HEK293 (cell line): ENCODE measurements around the gene TMEM259.

ENCODE experiments used
- CTCF ChIA-PET: fragments of 350-600 bp; formaldehyde crosslinking; extraction: SDS; loops from one replicate; lab custom pipeline; 2021; ENCODE audit warnings: antibody characterized with exemption; lab: Yijun Ruan, JAX
- POLR2A ChIA-PET: fragments of 300-600 bp; formaldehyde crosslinking; extraction: SDS; loops from one replicate; lab custom pipeline; 2020; ENCODE audit warnings: antibody characterized with exemption, inconsistent platforms; lab: Yijun Ruan, JAX
- H3K27ac ChIP-seq: fragments of 200-500 bp; sonication (Bioruptor generic); 2 replicates; pipeline ENCODE4 v1.5.1; 2014; ENCODE audit warnings: low read depth, low read length, control low read depth, inconsistent platforms; ENCODE audit errors: extremely low read depth
- H3K36me3 ChIP-seq, 2 experiments: fragments of 200-500 bp in 1 of 2; sonication (Bioruptor generic) in 1 of 2; 1 replicate in 1 of 2; 2 replicates in 1 of 2; pipeline ENCODE4 v1.5.1; 2014 to 2017; ENCODE audit warnings: inconsistent platforms in 2 of 2, low read length in 2 of 2; ENCODE audit not compliant: control insufficient read depth in 2 of 2, insufficient read depth in 1 of 2
- H3K4me1 ChIP-seq: fragments of 200-500 bp; sonication (Bioruptor generic); 2 replicates; pipeline ENCODE4 v1.5.1; 2014; ENCODE audit warnings: mild to moderate bottlenecking, low read length, inconsistent platforms; ENCODE audit not compliant: control insufficient read depth, insufficient read depth
- H3K4me3 ChIP-seq: 2 replicates; pipeline ENCODE4 v1.5.1; 2011; ENCODE audit warnings: low read depth, mild to moderate bottlenecking, control low read depth, low read length, moderate library complexity
- H3K9me3 ChIP-seq: fragments of 200-500 bp; sonication (Bioruptor generic); 2 replicates; pipeline ENCODE4 v1.5.1; 2014; ENCODE audit warnings: low read depth, low read length, inconsistent platforms; ENCODE audit not compliant: control insufficient read depth, insufficient read depth
- HIC1 ChIP-seq: fragments of 450-650 bp; formaldehyde crosslinking; IDR thresholded peaks from 2 replicates; pipeline ENCODE4 v1.5.1; 2016; ENCODE audit warnings: missing biosample characterization, missing genetic modification characterization
- KLF10 ChIP-seq: fragments of 450-650 bp; IDR thresholded peaks from 2 replicates; pipeline ENCODE4 v1.5.1; 2018; ENCODE audit warnings: missing biosample characterization, mild to moderate bottlenecking, missing genetic modification characterization
- KLF7 ChIP-seq: fragments of 450-650 bp; formaldehyde crosslinking; IDR thresholded peaks from 2 replicates; pipeline ENCODE4 v1.5.1; 2016; ENCODE audit warnings: missing biosample characterization, missing genetic modification characterization, borderline replicate concordance
- KLF8 ChIP-seq: fragments of 450-650 bp; formaldehyde crosslinking; IDR thresholded peaks from 2 replicates; pipeline ENCODE4 v1.5.1; 2016; ENCODE audit warnings: missing biosample characterization, missing genetic modification characterization
- PRDM2 ChIP-seq: fragments of 450-650 bp; formaldehyde crosslinking; IDR thresholded peaks from 2 replicates; pipeline ENCODE4 v1.5.1; 2016; ENCODE audit warnings: missing biosample characterization, missing genetic modification characterization, borderline replicate concordance
- SCRT1 ChIP-seq: fragments of 450-650 bp; formaldehyde crosslinking; IDR thresholded peaks from 2 replicates; pipeline ENCODE4 v1.5.1; 2016; ENCODE audit warnings: missing biosample characterization, missing genetic modification characterization, borderline replicate concordance
- SP2 ChIP-seq: fragments of 450-650 bp; formaldehyde crosslinking; IDR thresholded peaks from 2 replicates; pipeline ENCODE4 v1.5.1; 2016; ENCODE audit warnings: missing biosample characterization, missing genetic modification characterization
- SP7 ChIP-seq: fragments of 450-650 bp; formaldehyde crosslinking; IDR thresholded peaks from 2 replicates; pipeline ENCODE4 v1.5.1; 2016; ENCODE audit warnings: missing biosample characterization, missing genetic modification characterization
- ZBTB20 ChIP-seq: fragments of 450-650 bp; formaldehyde crosslinking; IDR thresholded peaks from 2 replicates; pipeline ENCODE4 v1.5.1; 2016; ENCODE audit warnings: missing biosample characterization, missing genetic modification characterization
- ZBTB48 ChIP-seq: fragments of 450-650 bp; formaldehyde crosslinking; IDR thresholded peaks from 2 replicates; pipeline ENCODE4 v1.5.1; 2016; ENCODE audit warnings: missing biosample characterization, missing genetic modification characterization
- ZEB2 ChIP-seq: fragments of 450-650 bp; formaldehyde crosslinking; IDR thresholded peaks from 2 replicates; pipeline ENCODE4 v1.5.1; 2016; ENCODE audit warnings: missing biosample characterization, missing genetic modification characterization
- ZFHX2 ChIP-seq: fragments of 450-650 bp; formaldehyde crosslinking; conservative IDR thresholded peaks from 2 replicates; pipeline ENCODE4 v1.5.1; 2016; ENCODE audit warnings: missing biosample characterization, missing genetic modification characterization
- ZFP37 ChIP-seq: fragments of 450-650 bp; formaldehyde crosslinking; IDR thresholded peaks from 2 replicates; pipeline ENCODE4 v1.5.1; 2016; ENCODE audit warnings: missing biosample characterization, missing genetic modification characterization
- ZFP41 ChIP-seq: fragments of 450-650 bp; formaldehyde crosslinking; IDR thresholded peaks from 2 replicates; pipeline ENCODE4 v1.5.1; 2016; ENCODE audit warnings: missing biosample characterization, missing genetic modification characterization, borderline replicate concordance
- ZIC2 ChIP-seq: fragments of 450-650 bp; formaldehyde crosslinking; IDR thresholded peaks from 2 replicates; pipeline ENCODE4 v1.5.1; 2016; ENCODE audit warnings: missing biosample characterization, missing genetic modification characterization
- ZNF112 ChIP-seq: fragments of 450-650 bp; formaldehyde crosslinking; IDR thresholded peaks from 2 replicates; pipeline ENCODE4 v1.5.0; 2017; ENCODE audit warnings: missing biosample characterization, missing genetic modification characterization
- ZNF248 ChIP-seq: fragments of 450-650 bp; formaldehyde crosslinking; IDR thresholded peaks from 2 replicates; pipeline ENCODE4 v1.5.1; 2017; ENCODE audit warnings: missing biosample characterization, missing genetic modification characterization
- ZNF341 ChIP-seq: fragments of 450-650 bp; formaldehyde crosslinking; IDR thresholded peaks from 2 replicates; pipeline ENCODE4; 2016; ENCODE audit warnings: low read depth, missing biosample characterization, missing genetic modification characterization
- ZNF366 ChIP-seq: fragments of 450-650 bp; formaldehyde crosslinking; conservative IDR thresholded peaks from 2 replicates; pipeline ENCODE4 v1.5.1; 2016; ENCODE audit warnings: missing biosample characterization, missing genetic modification characterization
- ZNF37A ChIP-seq: fragments of 450-650 bp; IDR thresholded peaks from 2 replicates; pipeline ENCODE4 v1.5.1; 2018; ENCODE audit warnings: missing biosample characterization, missing genetic modification characterization
- ZNF473 ChIP-seq: fragments of 450-650 bp; formaldehyde crosslinking; IDR thresholded peaks from 2 replicates; pipeline ENCODE4 v1.5.1; 2017; ENCODE audit warnings: missing biosample characterization, missing genetic modification characterization
- ZNF596 ChIP-seq: fragments of 450-650 bp; IDR thresholded peaks from 2 replicates; pipeline ENCODE4 v1.5.0; 2018; ENCODE audit warnings: missing biosample characterization, mild to moderate bottlenecking, missing genetic modification characterization, moderate library complexity
- ZNF677 ChIP-seq: fragments of 450-650 bp; IDR thresholded peaks from 2 replicates; pipeline ENCODE4 v1.5.0; 2018; ENCODE audit warnings: missing biosample characterization, mild to moderate bottlenecking, missing genetic modification characterization, moderate library complexity
- ZNF747 ChIP-seq: fragments of 450-650 bp; formaldehyde crosslinking; IDR thresholded peaks from 2 replicates; pipeline ENCODE4 v1.5.1; 2016; ENCODE audit warnings: missing biosample characterization, missing genetic modification characterization
- ZNF768 ChIP-seq: fragments of 450-650 bp; formaldehyde crosslinking; IDR thresholded peaks from 2 replicates; pipeline ENCODE4 v1.5.1; 2018; ENCODE audit warnings: missing biosample characterization, mild to moderate bottlenecking, missing genetic modification characterization
- ZSCAN30 ChIP-seq: fragments of 450-650 bp; IDR thresholded peaks from 2 replicates; pipeline ENCODE4 v1.5.1; 2018; ENCODE audit warnings: missing biosample characterization, mild to moderate bottlenecking, missing genetic modification characterization, moderate library complexity
- TF ChIP-seq, protein P1 (sequence below): fragments of 450-650 bp; formaldehyde crosslinking; IDR thresholded peaks from 2 replicates; pipeline ENCODE4 v1.5.1; 2016; ENCODE audit warnings: missing biosample characterization, missing genetic modification characterization
- TF ChIP-seq, protein P2 (sequence below): fragments of 450-650 bp; formaldehyde crosslinking; IDR thresholded peaks from 2 replicates; pipeline ENCODE4 v1.5.1; 2016; ENCODE audit warnings: missing biosample characterization, missing genetic modification characterization

Gene TMEM259

DNA sequence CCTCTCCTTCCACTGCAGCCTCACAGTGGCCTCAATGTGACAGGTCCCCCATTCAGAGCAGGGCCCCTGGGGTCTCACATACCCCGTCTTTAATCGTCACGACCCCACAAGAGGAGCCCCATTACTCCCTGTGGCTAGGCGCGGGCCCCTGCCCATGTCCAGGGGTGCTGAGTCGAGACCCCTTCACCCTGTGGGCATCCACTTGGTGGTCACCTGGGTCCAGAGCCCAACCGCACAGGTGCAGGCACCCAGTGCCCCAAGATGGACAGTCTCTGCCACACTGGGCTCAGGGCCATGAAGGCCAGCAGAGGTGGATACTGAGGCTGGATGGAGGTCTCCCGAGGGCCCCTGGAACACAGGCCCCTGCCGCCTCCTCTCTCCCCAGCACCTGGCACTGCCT, 3.0 kb downstream of the TMEM259 start (continued):
- no peak for TF ChIP-seq ZFP41 (tag by site-specific recombination)

DNA sequence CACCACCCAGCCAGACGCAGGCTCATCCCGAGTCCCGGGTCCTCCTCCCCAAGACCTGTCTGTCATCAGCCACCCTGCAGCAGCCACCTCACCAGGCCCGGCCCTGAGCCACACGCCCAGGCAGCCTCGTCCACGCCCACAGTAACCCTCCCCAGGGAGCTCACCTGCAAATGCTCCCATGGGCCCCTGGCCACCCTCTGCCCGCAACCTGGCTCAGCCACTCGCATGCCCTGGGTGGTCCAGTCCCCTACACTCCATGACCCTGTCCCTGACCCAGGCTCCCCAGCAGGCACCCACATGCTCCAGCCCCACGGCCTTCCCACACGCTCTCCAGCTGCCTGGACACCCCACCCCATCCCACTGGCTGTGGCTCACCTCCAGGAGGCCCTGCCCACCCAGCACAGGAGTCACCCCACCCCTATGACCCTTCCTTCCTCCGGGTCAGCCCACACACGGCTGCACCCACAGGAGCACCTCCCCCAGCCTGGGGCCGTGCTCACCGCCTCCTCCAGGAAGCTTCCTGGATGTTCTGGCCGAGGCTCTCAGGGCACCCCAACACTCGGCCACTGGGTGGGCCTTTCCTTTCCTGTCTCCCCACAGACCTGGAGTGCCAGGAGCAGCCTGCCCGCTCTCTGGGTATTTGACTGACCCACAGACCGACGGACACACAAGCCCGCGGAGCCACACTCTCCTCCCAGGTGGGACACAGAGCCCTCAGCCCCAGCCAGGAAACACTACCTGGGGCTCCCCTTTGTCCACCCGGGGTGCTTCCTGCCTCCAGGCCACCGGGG, 3.6 kb downstream of the TMEM259 start:
- Histone ChIP-seq H3K9me3 (no peaks in the 10 kb centered on the region), H3K4me1 (peaks cover 7% of the 10 kb centered on the region), H3K4me3 (no peak overlapping the region), H3K36me3 (peaks cover 0 to 54% of the 10 kb centered on the region in 2 experiments; a peak in 1 of 3 replicates), H3K27ac (peak overlapping the region; percentile 54; the same call in 1 of the 2 replicates)
- CTCF ChIA-PET, result no interaction called here
- POLR2A ChIA-PET, result interaction anchor here (0.8 kb wide), 1 partner anchor 10 kb away, joined by 3 read pairs; no protein-coding TSS in a partner anchor
- TF ChIP-seq SCRT1 (no peak), ZNF473 (tag by site-specific recombination) (no peak), ZNF112 (tag by site-specific recombination) (no peak), ZNF341 (peak; percentile 86), PRDM2 (tag by site-specific recombination) (no peak), HIC1 (tag by site-specific recombination) (0 out of 2 replicates have a peak, but pooled peaks have one; percentile 4), SP2 (tag by site-specific recombination) (peak; percentile 47), ZSCAN30 (tag by site-specific recombination) (no peak), KLF8 (tag by site-specific recombination) (peak; percentile 9; the same call in 1 of the 2 replicates), ZNF677 (tag by site-specific recombination) (no peak), SP7 (peak; percentile 51; the same call in 1 of the 2 replicates), ZIC2 (tag by site-specific recombination) (peak; percentile 82), ZNF248 (tag by site-specific recombination) (no peak), KLF7 (tag by site-specific recombination) (0 out of 2 replicates have a peak, but pooled peaks have one; percentile 72), ZNF596 (no peak), ZBTB48 (tag by site-specific recombination) (no peak), KLF10 (tag by site-specific recombination) (no peak), ZNF768 (no peak), ZNF37A (tag by site-specific recombination) (no peak), ZNF366 (no peak), ZBTB20 (tag by site-specific recombination) (peak; percentile 99), ZNF747 (no peak), ZFHX2 (peak; percentile 99), ZFP37 (tag by site-specific recombination) (no peak), ZEB2 (tag by site-specific recombination) (0 out of 2 replicates have a peak, but pooled peaks have one; percentile 64)
- TF ChIP-seq, protein P1, sequence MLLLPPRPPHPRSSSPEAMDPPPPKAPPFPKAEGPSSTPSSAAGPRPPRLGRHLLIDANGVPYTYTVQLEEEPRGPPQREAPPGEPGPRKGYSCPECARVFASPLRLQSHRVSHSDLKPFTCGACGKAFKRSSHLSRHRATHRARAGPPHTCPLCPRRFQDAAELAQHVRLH (tag by site-specific recombination), result no peak
- TF ChIP-seq, protein P2, sequence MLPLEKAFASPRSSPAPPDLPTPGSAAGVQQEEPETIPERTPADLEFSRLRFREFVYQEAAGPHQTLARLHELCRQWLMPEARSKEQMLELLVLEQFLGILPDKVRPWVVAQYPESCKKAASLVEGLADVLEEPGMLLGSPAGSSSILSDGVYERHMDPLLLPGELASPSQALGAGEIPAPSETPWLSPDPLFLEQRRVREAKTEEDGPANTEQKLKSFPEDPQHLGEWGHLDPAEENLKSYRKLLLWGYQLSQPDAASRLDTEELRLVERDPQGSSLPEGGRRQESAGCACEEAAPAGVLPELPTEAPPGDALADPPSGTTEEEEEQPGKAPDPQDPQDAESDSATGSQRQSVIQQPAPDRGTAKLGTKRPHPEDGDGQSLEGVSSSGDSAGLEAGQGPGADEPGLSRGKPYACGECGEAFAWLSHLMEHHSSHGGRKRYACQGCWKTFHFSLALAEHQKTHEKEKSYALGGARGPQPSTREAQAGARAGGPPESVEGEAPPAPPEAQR (tag by site-specific recombination), result no peak
